ENCODE results near the gene RNPEP. TPM values are rescaled to one million over a fixed set of nuclear protein-coding genes. Genes with fewer than 3 reads are reported as not detected.
A peak's percentile ranks its signal among the peaks of the same experiment; 100 is the strongest.

The RNPEP gene
- polyA plus RNA-seq, 1 of the 3 experiments (the other 2 are of a cell fraction) = 46.7 TPM

- TF ChIP-seq IRF3 (IDR thresholded peaks at IDR 0.05; ENCODE audit: low read depth, low read length) (no peak), MAX (IDR thresholded peaks at IDR 0.05; ENCODE audit: low read depth) (no peak), TAF1 (IDR thresholded peaks at IDR 0.05; ENCODE audit: borderline replicate concordance, low read depth, low read length) (no peak), CTCF (IDR thresholded peaks at IDR 0.05) (peak; percentile 72), SMC3 (IDR thresholded peaks at IDR 0.05; ENCODE audit: low read depth, low read length) (peak; percentile 63)
- TF ChIP-seq, protein P1, sequence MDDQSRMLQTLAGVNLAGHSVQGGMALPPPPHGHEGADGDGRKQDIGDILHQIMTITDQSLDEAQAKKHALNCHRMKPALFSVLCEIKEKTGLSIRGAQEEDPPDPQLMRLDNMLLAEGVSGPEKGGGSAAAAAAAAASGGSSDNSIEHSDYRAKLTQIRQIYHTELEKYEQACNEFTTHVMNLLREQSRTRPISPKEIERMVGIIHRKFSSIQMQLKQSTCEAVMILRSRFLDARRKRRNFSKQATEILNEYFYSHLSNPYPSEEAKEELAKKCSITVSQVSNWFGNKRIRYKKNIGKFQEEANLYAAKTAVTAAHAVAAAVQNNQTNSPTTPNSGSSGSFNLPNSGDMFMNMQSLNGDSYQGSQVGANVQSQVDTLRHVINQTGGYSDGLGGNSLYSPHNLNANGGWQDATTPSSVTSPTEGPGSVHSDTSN (IDR thresholded peaks at IDR 0.05) = no peak
Observed at GRCh38 chr1:201999625-202000238, 17.3 kb downstream of the RNPEP start (continued).

GRCh38 chr1:202002507-202002906, 20.1 kb downstream of the RNPEP start:
- Histone ChIP-seq H3K4me3 (ENCODE audit: low read depth in 2 of 2, low read length in 1 of 2) (no peak overlapping the region), H4K20me1 (ENCODE audit: insufficient read depth) (no peaks in the 10 kb centered on the region), H3K79me2 (ENCODE audit: insufficient read depth) (no peaks in the 10 kb centered on the region), H3K4me2 (no peak overlapping the region), H3K36me3 (replicated peaks in 1 of 2; ENCODE audit: control insufficient read depth in 1 of 2, insufficient read depth in 2 of 2, low read length in 1 of 2) (peaks cover 41 to 55% of the 10 kb centered on the region in 2 experiments), H2AFZ (ENCODE audit: low read depth) (no peak overlapping the region), H3K9me2 (no peaks in the 10 kb centered on the region), H3K9ac (no peak overlapping the region), H3K27ac (ENCODE audit: low read depth in 2 of 2, low read length in 1 of 2) (no peak overlapping the region), H3K9me3 (no peaks in the 10 kb centered on the region), H3K4me1 (ENCODE audit: control insufficient read depth in 1 of 2, insufficient read depth in 2 of 2, low read depth in 1 of 2, low read length in 1 of 2) (no peaks in the 10 kb centered on the region), H3K27me3 (ENCODE audit: insufficient read depth) (no peaks in the 10 kb centered on the region), H3F3A (replicated peaks; ENCODE audit: insufficient read depth) (peaks cover 20% of the 10 kb centered on the region)
- ChIA-PET CTCF (interaction anchor here (4.3 to 20.4 kb wide), 3 partner anchors 107 to 133 kb away, joined by 44 to 411 read pairs (median 56); partner anchors contain the start of gene GPR37L1), POLR2A (no interaction called here)
- WGBS (ENCODE audit: low lambda C conversion rate) = 82% methylated on average over 9 of the region's 9 CpGs
- TF ChIP-seq FOXJ3 (CRISPR knock-in tag; IDR thresholded peaks at IDR 0.05) (no peak), NRF1 (IDR thresholded peaks at IDR 0.05; ENCODE audit: low read depth, low read length) (no peak), GABPA (IDR thresholded peaks at IDR 0.05; ENCODE audit: low read depth) (no peak), TCF12 (IDR thresholded peaks at IDR 0.05) (no peak), CHD2 (IDR thresholded peaks at IDR 0.05; ENCODE audit: low read length, partially characterized antibody) (no peak), POLR2AphosphoS5 (IDR thresholded peaks at IDR 0.05; ENCODE audit: low read depth, low read length) (no peak), NFIC (IDR thresholded peaks at IDR 0.05; ENCODE audit: borderline replicate concordance) (no peak), RAD21 (IDR thresholded peaks at IDR 0.05; ENCODE audit: low read length) (no peak), CTCF (IDR thresholded peaks at IDR 0.05) (no peak), TEAD4 (IDR thresholded peaks at IDR 0.05; ENCODE audit: borderline replicate concordance, insufficient read depth) (no peak), MEF2A (IDR thresholded peaks at IDR 0.05; ENCODE audit: borderline replicate concordance, low read depth) (no peak), SMC3 (IDR thresholded peaks at IDR 0.05; ENCODE audit: low read depth, low read length) (no peak), FOXM1 (IDR thresholded peaks at IDR 0.05; ENCODE audit: low read depth) (no peak), ZBTB33 (IDR thresholded peaks at IDR 0.05; ENCODE audit: borderline replicate concordance, low read depth) (no peak), MXI1 (IDR thresholded peaks at IDR 0.05; ENCODE audit: low read depth, low read length) (no peak)
- no peak for DNase-seq

Measured in SK-N-SH (cell line).